HG03439 (cell line): ENCODE data around the gene GCFC2.
"Not testable (repeated sequence)": the region's sequence is repeated elsewhere in the genome, so short reads cannot be mapped to it uniquely, and the experiment has no call there.

ENCODE experiments used
- ATAC-seq: cut with Tn5 transposase; IDR thresholded peaks from one replicate; pipeline ENCODE4 v1.9.1; 2021; ENCODE audit warnings: mild to moderate bottlenecking, moderate library complexity; ENCODE audit not compliant: unreplicated experiment

Gene GCFC2

GRCh38 chr2:75710577-75711253 is at the start of gene GCFC2:
GCFC2 (minus strand) TSS chr2:75710915; CDS start chr2:75710855, 60 bp downstream.
- peak; percentile 94 for ATAC-seq

- ATAC-seq = no peak
Measured at GRCh38 chr2:75752828-75753227, 42.1 kb upstream of the GCFC2 start.

DNA sequence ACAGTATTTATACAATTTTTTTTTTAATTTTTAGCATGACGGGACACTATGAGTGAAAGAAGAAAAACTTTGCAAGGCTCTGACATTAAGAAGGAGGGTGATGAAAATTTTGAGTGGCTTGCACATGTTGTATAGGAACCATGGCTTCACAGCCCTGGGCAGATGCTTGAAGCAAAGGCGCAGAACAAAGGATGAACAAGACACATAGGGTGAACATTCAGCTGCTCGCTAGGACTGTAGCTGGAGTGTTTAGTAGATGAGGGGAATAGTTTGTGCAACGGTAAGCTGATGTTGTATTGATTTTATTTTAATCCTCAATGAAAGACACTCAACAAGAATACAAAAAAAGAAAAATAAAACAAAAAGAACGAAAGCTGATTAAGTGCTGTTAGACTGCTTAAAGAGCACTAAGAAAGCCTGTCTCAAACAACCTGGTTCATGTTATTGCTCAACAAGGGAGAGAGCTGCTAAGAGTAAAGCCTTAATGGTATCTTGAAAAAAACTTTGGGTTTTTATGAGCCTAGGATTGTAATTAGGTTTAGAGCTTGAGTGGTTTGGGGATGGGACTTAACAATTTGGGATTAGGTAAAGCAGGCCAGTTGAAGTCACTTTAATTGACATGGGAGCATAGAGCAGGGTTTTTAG is 41.2 kb upstream of the GCFC2 start:
- no peak for ATAC-seq

DNA sequence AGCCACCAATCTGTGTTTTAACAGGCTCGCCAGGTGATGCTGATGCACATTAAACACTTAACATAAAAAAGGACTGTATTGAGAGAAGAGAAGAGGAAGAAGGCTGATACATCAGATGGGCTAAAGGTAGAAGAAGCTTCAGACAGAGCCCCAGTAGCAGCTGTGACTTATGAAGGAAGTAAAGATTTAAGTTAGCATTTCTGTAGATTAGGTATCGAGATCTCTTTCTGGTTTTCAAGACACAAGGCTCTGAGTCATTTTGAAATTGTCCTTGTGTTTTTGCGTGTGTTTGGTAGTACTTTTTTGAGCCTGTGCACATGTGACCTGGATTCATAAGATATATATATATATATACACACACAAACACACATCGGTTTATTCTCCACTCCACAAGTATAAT is 40.6 kb upstream of the GCFC2 start:
- ATAC-seq = peak; percentile 63

DNA sequence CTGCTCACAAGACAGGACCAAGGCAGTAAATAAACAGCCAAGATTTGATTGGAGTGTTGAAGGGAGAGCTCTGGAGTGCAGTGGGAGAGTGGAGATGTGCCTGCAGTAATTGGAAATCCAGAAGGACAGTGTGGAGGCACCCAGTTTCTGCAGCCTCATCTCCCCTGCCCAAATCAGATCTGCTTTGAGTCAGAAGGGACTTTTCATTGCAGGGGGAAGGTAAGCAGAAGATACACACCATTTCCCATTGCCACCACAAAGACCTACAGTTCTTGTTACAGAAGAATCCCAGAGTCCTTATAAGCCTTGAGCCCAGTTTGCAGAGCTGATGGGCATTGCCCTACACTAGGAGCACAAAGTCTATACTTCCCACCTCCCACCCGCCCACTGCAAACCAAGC is 27.2 kb upstream of the GCFC2 start:
- no peak for ATAC-seq

- no peak for ATAC-seq
Measured at GRCh38 chr2:75736276-75736675, 25.6 kb upstream of the GCFC2 start.

DNA sequence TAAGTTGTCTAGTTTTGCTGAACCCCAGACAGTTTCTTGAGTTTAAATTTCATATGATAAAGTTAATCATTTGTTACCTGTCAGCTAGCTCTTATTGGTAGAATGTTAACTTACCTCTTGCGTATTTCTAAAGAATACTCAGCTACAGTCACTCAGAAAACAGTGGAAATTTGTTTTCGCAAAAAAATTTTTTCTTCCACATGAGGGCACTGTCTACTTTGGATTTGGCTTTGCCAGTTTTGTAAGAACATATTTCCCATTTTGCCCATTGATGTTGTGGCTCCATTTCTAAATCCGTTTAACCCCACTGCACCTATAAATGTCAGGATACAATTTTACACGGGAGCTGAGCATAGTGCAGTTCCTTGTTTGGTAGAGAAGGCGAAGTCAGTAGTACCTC is 19.1 kb upstream of the GCFC2 start:
- no peak for ATAC-seq

GRCh38 chr2:75728614-75729419 is 18.1 kb upstream of the GCFC2 start:
- ATAC-seq = no peak

- no peak for ATAC-seq
Measured at GRCh38 chr2:75722687-75723086, 12.0 kb upstream of the GCFC2 start.

DNA sequence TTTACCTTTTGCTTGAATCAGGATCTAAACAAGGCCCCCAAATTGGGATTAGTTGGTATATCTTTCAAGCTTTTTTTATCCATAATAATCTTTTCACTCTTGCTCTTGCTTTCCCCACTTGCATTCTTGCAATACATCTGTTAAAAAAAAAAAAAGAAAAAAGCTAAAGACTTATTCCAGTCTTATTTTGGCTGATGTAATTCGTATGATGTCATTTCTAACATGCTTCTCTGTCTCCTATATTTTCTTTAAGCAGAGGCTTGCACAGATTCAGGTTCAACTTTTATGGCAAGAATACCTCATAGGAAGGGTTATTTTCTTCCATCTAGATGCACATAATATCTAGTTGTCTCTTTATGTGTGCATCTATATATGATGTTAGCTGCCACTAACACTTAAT is 9.8 kb upstream of the GCFC2 start:
- no peak for ATAC-seq

GRCh38 chr2:75719616-75720015 is 8.9 kb upstream of the GCFC2 start:
- no peak for ATAC-seq

GRCh38 chr2:75716406-75716805 is 5.7 kb upstream of the GCFC2 start:
- no peak for ATAC-seq

DNA sequence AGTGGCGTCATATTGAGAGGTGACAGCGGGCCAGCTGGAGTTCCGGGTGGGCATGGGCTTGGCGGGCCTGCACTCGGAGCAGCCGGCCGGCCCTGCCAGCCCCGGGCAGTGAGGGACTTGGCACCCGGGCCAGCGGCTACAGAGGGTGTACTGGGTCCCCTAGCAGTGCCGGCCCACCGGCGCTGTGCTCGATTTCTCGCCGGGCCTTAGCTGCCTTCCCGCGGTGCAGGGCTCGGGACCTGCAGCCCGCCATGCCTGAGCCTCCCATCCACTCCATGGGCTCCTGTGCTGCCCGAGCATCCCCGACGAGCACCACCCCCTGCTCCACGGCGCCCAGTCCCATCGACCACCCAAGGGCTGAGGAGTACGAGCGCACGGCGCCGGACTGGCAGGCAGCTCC is 875 bp upstream of the GCFC2 start:
- not testable (repeated sequence) for ATAC-seq

- no peak for ATAC-seq
Measured at GRCh38 chr2:75710220-75710576, 517 bp downstream of the GCFC2 start.

- ATAC-seq = no peak
Measured at GRCh38 chr2:75709297-75709696, 1.4 kb downstream of the GCFC2 start.

DNA sequence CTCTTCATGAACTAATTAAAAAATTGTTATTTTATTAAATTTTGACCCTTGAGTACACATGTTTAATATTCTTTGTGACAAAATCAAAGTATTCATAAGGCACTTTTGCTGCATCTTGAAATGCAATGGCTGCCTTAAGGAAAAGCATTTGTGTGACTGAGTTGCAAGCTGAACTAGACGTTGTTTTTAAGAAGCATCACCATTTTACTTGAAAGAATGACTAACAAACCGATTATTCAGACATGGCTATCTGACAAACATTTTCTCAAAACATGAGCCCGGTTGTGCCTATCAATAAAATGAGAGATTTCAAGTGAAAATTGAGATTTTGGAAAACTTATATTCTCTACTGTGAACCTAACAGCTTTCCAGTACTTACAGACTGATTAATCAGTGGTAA is 2.8 kb downstream of the GCFC2 start:
- ATAC-seq = no peak

- ATAC-seq = no peak
Measured at GRCh38 chr2:75705921-75706320, 4.8 kb downstream of the GCFC2 start.

DNA sequence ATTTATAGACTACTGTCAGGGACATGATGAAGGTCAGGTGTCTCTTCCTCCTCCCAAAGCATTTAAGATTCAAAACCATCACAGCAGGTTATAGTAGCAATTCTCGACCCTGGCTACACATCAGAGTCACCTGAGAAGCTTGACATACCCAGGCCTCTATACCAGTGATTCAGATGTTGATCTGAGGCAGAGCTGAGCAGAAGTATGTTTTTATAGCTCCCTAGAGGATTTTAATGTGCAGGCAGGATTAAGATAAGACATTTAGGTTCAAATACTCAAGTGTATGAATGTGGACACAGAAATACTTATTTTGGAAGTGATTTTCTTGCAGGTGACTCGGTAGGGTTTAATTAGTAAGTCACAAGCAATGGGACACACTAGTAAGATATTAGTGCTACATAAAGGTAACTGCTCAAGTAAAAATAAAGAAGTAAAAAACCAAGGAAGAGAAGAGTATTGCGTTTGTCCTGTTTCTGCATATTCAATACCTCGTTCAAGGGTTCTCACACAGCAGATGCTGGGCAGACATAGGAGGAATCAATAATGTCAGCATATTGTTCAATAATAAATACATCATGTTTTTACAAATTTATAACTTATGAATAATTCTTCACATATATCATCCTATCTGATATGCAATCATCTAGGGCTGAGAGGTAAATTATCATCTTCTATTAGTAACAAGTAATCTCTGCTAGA is 7.0 kb downstream of the GCFC2 start:
- no peak for ATAC-seq

- ATAC-seq = no peak
Measured at GRCh38 chr2:75702593-75702992, 8.1 kb downstream of the GCFC2 start.

DNA sequence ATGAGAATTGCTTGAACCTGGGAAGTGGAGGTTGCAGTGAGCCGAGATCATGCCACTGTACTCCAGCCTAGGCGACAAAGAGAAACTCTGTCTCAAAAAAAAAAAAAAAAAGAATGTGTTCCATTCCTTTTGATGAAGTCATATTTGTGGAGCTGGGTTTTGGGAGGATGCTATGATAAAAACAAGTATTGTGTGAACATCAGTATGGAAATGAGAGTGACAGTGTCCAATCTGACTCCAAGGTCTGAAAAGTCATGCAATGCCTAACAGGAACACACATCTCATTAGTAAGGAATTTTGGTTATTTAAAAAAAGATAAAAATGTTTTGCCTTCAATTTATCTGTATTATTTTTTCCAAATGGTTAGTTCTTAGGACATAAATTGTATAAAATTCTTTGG is 11.8 kb downstream of the GCFC2 start:
- no peak for ATAC-seq

- no peak for ATAC-seq
Measured at GRCh38 chr2:75688196-75688595, 22.5 kb downstream of the GCFC2 start.
